OCI-LY7 (cell line): ENCODE data around the gene CCDC8.

ENCODE experiments used
- EZH2phosphoT487 ChIP-seq: fragments of 200-600 bp; sonication (generic); IDR thresholded peaks from 2 replicates; pipeline ENCODE4 v1.6.1; 2018; ENCODE audit warnings: low read depth, borderline replicate concordance, mild to moderate bottlenecking, mixed run types, antibody characterized with exemption, low read length, moderate library complexity, mixed read lengths
- TF ChIP-seq, protein P1 (sequence below): fragments of 200-600 bp; sonication (generic); conservative IDR thresholded peaks from 2 replicates; pipeline ENCODE4 v1.5.1; 2014; ENCODE audit warnings: mild to moderate bottlenecking, antibody characterized with exemption, low read length, moderate library complexity, mixed read lengths

- TF ChIP-seq, protein P1, sequence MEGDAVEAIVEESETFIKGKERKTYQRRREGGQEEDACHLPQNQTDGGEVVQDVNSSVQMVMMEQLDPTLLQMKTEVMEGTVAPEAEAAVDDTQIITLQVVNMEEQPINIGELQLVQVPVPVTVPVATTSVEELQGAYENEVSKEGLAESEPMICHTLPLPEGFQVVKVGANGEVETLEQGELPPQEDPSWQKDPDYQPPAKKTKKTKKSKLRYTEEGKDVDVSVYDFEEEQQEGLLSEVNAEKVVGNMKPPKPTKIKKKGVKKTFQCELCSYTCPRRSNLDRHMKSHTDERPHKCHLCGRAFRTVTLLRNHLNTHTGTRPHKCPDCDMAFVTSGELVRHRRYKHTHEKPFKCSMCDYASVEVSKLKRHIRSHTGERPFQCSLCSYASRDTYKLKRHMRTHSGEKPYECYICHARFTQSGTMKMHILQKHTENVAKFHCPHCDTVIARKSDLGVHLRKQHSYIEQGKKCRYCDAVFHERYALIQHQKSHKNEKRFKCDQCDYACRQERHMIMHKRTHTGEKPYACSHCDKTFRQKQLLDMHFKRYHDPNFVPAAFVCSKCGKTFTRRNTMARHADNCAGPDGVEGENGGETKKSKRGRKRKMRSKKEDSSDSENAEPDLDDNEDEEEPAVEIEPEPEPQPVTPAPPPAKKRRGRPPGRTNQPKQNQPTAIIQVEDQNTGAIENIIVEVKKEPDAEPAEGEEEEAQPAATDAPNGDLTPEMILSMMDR, result no peak
- TF ChIP-seq EZH2phosphoT487, result no peak
Observed at GRCh38 chr19:46392837-46393236, 20.5 kb downstream of the CCDC8 start.
